ENCODE data around the gene WNT11. TPM values are rescaled to one million over a fixed set of nuclear protein-coding genes. Genes with fewer than 3 reads are reported as not detected.

WNT11 gene
- total RNA-seq, 1 donor from 2014 or later, result 1.5 TPM

DNA sequence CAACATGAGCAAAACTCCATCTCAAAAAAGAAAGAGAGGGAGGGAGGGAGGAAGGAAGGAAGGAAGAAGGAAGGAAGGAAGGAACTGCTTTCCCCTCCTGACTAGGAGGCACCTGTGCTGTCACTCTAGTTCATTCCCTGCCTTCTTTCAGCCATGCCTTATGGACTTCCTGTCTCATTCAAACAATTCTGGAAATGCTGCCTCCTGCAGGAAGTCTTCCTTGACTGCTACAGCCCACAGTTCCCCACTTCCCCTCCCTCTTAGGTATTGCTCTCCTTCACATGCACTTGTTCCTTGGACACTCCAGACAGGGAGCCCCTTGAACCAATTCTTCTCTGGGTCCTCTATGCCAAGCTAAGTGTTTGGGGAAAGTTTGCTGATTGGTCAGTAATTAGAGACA is 31.6 kb upstream of the WNT11 start:
- no peak for DNase-seq (ENCODE audit: low spot score, unreplicated experiment)
- no peak for TF ChIP-seq CTCF (IDR thresholded peaks at IDR 0.05; ENCODE audit: unreplicated experiment)
- H3K4me3 Mint-ChIP-seq (ENCODE audit: low read depth), result peak overlapping the region; percentile 47

DNA sequence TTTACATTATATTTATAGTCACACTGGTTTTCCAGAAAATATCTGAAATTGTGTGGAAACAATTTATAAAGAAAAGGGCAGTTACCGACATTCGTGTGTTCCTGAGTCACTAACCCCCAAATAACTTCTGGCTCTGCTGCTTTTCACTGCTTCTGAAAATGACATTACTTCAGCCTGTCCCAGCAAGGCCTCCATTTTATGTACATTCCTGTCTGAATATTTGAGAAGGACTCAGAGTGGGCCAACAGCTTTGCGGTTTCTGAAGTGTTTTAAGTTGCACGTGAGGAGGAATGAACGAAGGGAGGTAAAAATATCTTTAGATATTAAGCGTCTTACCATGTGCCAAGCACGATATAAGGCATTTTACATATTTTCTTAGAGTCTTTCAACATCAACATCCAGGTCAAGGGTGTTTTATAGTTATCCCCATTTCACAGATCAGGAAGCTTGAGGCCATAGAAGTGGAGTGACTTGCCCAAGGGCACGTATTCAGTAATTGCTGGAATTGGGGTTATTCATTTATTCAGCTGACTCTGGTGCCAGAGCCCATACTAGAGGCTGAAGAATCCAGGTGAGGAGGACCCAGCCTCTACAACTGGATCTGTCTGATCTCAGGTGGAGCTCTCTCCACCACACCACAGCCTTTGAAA is 30.8 kb upstream of the WNT11 start:
- H3K4me3 Mint-ChIP-seq (ENCODE audit: low read depth), result peak overlapping the region; percentile 98
- no peak for TF ChIP-seq CTCF (IDR thresholded peaks at IDR 0.05; ENCODE audit: unreplicated experiment)
- no peaks in the 10 kb centered on the region for H3K36me3 Mint-ChIP-seq (ENCODE audit: insufficient read depth)
- H3K4me1 Mint-ChIP-seq (ENCODE audit: low read depth), result peaks cover 2% of the 10 kb centered on the region
- H3K27me3 Mint-ChIP-seq, result peaks cover 16% of the 10 kb centered on the region
- no peaks in the 10 kb centered on the region for H3K9me3 Mint-ChIP-seq (ENCODE audit: low read depth)
- H3K27ac Mint-ChIP-seq, result no peak overlapping the region
- DNase-seq (ENCODE audit: low spot score, unreplicated experiment), result no peak

More for the DNA sequence above, 31.6 kb upstream of the WNT11 start:
- no peak overlapping the region for H3K27ac Mint-ChIP-seq
- H3K9me3 Mint-ChIP-seq (ENCODE audit: low read depth), result no peaks in the 10 kb centered on the region
- no peaks in the 10 kb centered on the region for H3K36me3 Mint-ChIP-seq (ENCODE audit: insufficient read depth)
- peaks cover 21% of the 10 kb centered on the region for H3K27me3 Mint-ChIP-seq
- H3K4me1 Mint-ChIP-seq (ENCODE audit: low read depth), result peaks cover 2% of the 10 kb centered on the region

GRCh38 chr11:76236092-76236999 is 30.0 kb upstream of the WNT11 start:
- no peaks in the 10 kb centered on the region for H3K9me3 Mint-ChIP-seq (ENCODE audit: low read depth)
- DNase-seq (ENCODE audit: low spot score, unreplicated experiment), result peak; percentile 59
- no peak for TF ChIP-seq CTCF (IDR thresholded peaks at IDR 0.05; ENCODE audit: unreplicated experiment)
- H3K27me3 Mint-ChIP-seq, result peaks cover 19% of the 10 kb centered on the region
- peak overlapping the region; percentile 99 for H3K27ac Mint-ChIP-seq
- H3K4me1 Mint-ChIP-seq (ENCODE audit: low read depth), result peaks cover 2% of the 10 kb centered on the region
- peak overlapping the region; percentile 98 for H3K4me3 Mint-ChIP-seq (ENCODE audit: low read depth)
- no peaks in the 10 kb centered on the region for H3K36me3 Mint-ChIP-seq (ENCODE audit: insufficient read depth)

DNA sequence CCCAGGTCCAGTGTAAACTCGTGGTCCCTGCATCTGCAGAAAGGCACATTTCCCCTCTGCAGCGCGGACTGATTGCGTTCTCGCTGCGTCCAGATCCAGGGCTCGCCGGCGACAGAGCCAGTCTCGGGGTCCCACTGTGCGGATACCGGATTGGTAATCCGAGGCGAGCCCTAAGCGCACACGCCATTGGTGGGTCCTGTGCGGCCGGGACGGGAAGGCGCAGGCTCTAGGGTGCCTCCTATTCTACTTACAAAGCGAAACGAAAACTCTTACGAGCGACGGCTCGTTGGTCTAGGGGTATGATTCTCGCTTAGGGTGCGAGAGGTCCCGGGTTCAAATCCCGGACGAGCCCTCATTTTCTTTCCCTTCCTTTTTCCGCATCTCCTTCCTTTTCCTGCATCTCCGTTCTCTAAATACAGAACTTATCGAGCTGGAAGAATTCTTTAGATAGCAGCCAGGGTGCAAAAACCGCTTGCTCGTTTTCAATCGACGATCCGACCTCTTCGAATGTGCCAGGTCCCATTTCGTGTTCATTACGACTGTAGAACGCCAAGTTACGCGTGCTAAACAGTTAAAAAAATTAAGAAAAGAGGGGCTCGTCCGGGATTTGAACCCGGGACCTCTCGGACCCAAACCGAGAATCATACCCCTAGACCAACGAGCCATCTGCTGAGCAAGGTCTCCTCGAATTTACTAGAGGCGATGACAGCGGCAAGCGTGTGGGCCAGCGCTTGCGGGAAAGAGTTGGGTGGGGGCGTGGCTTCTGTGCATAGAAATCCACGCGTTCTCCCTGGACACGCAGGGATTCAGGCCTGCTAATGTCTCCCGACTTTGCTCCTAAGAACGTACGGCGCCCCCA is 29.2 kb upstream of the WNT11 start:
- peaks cover 25% of the 10 kb centered on the region for H3K27me3 Mint-ChIP-seq
- H3K36me3 Mint-ChIP-seq (ENCODE audit: insufficient read depth), result no peaks in the 10 kb centered on the region
- peak overlapping the region; percentile 99 for H3K27ac Mint-ChIP-seq
- H3K4me3 Mint-ChIP-seq (ENCODE audit: low read depth), result peak overlapping the region; percentile 98
- no peak for TF ChIP-seq CTCF (IDR thresholded peaks at IDR 0.05; ENCODE audit: unreplicated experiment)
- peaks cover 2% of the 10 kb centered on the region for H3K4me1 Mint-ChIP-seq (ENCODE audit: low read depth)
- H3K9me3 Mint-ChIP-seq (ENCODE audit: low read depth), result no peaks in the 10 kb centered on the region
- peak; percentile 90 for DNase-seq (ENCODE audit: low spot score, unreplicated experiment)

Data from progenitor cell of endocrine pancreas (in vitro differentiated cells).